Natural killer cell (primary cell): ENCODE data around the gene PCIF1. TPM values are rescaled to one million over a fixed set of nuclear protein-coding genes. Genes with fewer than 3 reads are reported as not detected.

ENCODE experiments used
- ATAC-seq, 3 donors: fragments of 150-1000 bp in 2 of 3; fragments of 200-7000 bp in 1 of 3; cut with Tn5 transposase; 1 replicate in 1 of 3; 2 replicates in 2 of 3; pipeline ENCODE4 v1.10.0; 2021; ENCODE audit warnings: mild to moderate bottlenecking in 2 of 3, moderate library complexity in 2 of 3
- DNase-seq, 2 donors: peaks; one replicate each; pipeline versions ENCODE4 v3.0.0 to v3.0.0-alpha.2; 2013 to 2021; ENCODE audit warnings: mixed read lengths in 1 of 2
- H3K27ac ChIP-seq: one replicate; pipeline ENCODE4 v1.5.1; 2013; ENCODE audit warnings: mild to moderate bottlenecking, low read length
- H3K27me3 ChIP-seq: one replicate; pipeline ENCODE4 v1.6.1; 2013; ENCODE audit warnings: low read length; ENCODE audit not compliant: control insufficient read depth, insufficient read depth
- H3K36me3 ChIP-seq: one replicate; pipeline ENCODE4 v1.6.1; 2013; ENCODE audit warnings: low read length; ENCODE audit not compliant: control insufficient read depth, insufficient read depth
- H3K4me1 ChIP-seq: one replicate; pipeline ENCODE4 v1.6.1; 2013; ENCODE audit warnings: low read length; ENCODE audit not compliant: control insufficient read depth, insufficient read depth
- H3K4me3 ChIP-seq: one replicate; pipeline ENCODE4 v1.5.1; 2013; ENCODE audit warnings: low read length
- H3K9me3 ChIP-seq: one replicate; pipeline ENCODE4 v1.6.1; 2013; ENCODE audit warnings: low read length; ENCODE audit not compliant: control insufficient read depth, insufficient read depth
- H3K27ac Mint-ChIP-seq, 2 donors: one replicate each; pipeline ENCODE4 v1.8.0; 2022; ENCODE audit warnings: mild to moderate bottlenecking in 2 of 2, mixed read lengths in 2 of 2, moderate library complexity in 1 of 2
- H3K27me3 Mint-ChIP-seq, 2 donors: one replicate each; pipeline ENCODE4 v1.8.0; 2022; ENCODE audit warnings: low read depth in 2 of 2, mixed read lengths in 2 of 2
- H3K36me3 Mint-ChIP-seq: one replicate; pipeline ENCODE4 v1.8.0; 2022; ENCODE audit warnings: mixed read lengths
- H3K4me1 Mint-ChIP-seq, 2 donors: one replicate each; pipeline ENCODE4 v1.8.0; 2022; ENCODE audit warnings: mixed read lengths in 2 of 2
- H3K4me3 Mint-ChIP-seq: one replicate; pipeline ENCODE4 v1.8.0; 2022; ENCODE audit warnings: mild to moderate bottlenecking, moderate library complexity, mixed read lengths
- H3K9me3 Mint-ChIP-seq, 2 donors: one replicate each; pipeline ENCODE4 v1.8.0; 2022; ENCODE audit warnings: mixed read lengths in 2 of 2
- WGBS: methylation state at CpG from one replicate; pipeline ENCODE4 v1.1.7; 2013; ENCODE audit warnings: missing lambda C conversion rate; ENCODE audit not compliant: insufficient coverage; 5-methylcytosine and 5-hydroxymethylcytosine counted together
- intact Hi-C: fragments of 100-400 bp; cut with micrococcal nuclease; formaldehyde crosslinking; loops from one replicate; pipeline ENCODE4 v1.14.2; 2022
- total RNA-seq, 4 donors: library from RNA; stranded (reverse); fragments of 120-200 nt in 1 of 4; gene quantifications; one replicate each; pipeline versions ENCODE4 v1.2.3 to v1.2.4, GENCODE V29; 2013 to 2022
- TF ChIP-seq, protein P1 (sequence below): fragments of 200-600 bp; IDR thresholded peaks from one replicate; pipeline ENCODE4 v1.8.0; 2022; ENCODE audit warnings: antibody characterized with exemption

Gene PCIF1
- total RNA-seq, 3 donors from 2014 or later (not counting 1 experiment from before 2014, with no cell fraction given) = 72.0 to 85.1 (median 73.3) TPM

DNA sequence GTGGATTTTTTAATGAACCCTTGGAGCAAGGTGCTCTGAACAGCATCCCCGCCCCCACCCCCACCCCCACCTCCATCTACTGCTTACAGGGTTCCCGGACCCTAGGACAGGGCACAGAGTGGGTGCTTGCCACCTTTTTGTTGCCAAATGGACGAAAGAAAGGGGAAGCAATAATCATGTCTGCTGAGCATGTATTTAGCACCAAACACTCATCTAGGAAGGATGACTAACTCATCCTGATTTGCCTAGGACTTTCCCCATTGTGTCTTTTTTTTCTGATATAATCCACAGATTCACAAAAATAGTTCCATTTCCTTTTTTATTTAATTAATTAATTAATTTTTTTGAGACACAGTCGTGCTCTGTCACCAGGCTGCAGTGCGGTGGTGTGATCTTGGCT is 21.4 kb upstream of the PCIF1 start:
- Histone ChIP-seq H3K27me3 (peaks cover 10% of the 10 kb centered on the region), H3K36me3 (no peaks in the 10 kb centered on the region), H3K27ac (no peak overlapping the region), H3K4me3 (no peak overlapping the region), H3K4me1 (peaks cover 23% of the 10 kb centered on the region), H3K9me3 (no peaks in the 10 kb centered on the region)
- Mint-ChIP-seq H3K4me3 (no peak overlapping the region), H3K27me3 (peaks cover 8 to 10% of the 10 kb centered on the region in 2 donors), H3K9me3 (no peaks in the 10 kb centered on the region), H3K36me3 (no peaks in the 10 kb centered on the region), H3K27ac (no peak overlapping the region), H3K4me1 (peaks cover 9 to 16% of the 10 kb centered on the region in 2 donors)
- ATAC-seq (no peak), DNase-seq (no peak)
- 85% methylated on average over 4 of the region's 5 CpGs for WGBS
- intact Hi-C loops = no loop called here
- TF ChIP-seq, protein P1, sequence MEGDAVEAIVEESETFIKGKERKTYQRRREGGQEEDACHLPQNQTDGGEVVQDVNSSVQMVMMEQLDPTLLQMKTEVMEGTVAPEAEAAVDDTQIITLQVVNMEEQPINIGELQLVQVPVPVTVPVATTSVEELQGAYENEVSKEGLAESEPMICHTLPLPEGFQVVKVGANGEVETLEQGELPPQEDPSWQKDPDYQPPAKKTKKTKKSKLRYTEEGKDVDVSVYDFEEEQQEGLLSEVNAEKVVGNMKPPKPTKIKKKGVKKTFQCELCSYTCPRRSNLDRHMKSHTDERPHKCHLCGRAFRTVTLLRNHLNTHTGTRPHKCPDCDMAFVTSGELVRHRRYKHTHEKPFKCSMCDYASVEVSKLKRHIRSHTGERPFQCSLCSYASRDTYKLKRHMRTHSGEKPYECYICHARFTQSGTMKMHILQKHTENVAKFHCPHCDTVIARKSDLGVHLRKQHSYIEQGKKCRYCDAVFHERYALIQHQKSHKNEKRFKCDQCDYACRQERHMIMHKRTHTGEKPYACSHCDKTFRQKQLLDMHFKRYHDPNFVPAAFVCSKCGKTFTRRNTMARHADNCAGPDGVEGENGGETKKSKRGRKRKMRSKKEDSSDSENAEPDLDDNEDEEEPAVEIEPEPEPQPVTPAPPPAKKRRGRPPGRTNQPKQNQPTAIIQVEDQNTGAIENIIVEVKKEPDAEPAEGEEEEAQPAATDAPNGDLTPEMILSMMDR = no peak

DNA sequence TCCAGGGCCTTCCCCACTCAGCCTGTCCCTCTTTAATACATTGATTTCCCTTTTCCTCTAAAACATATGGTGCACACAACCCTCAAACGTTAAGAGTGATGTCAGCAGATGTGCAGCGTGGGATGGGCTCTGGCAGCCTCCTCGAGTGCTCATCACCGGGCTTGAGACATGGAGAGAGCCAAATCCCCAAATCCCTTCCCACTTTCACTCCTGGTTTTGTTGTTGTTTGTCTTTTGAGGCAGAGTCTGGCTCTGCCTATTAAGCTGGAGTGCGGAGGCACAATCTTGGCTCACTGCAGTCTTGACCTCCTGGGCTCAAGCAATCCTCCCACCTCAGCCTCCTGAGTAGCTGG is 16.7 kb upstream of the PCIF1 start:
- no peak overlapping the region for H3K27ac ChIP-seq
- H3K36me3 ChIP-seq = no peaks in the 10 kb centered on the region
- Mint-ChIP-seq H3K27ac (no peak overlapping the region), H3K27me3 (peaks cover 23 to 30% of the 10 kb centered on the region in 2 donors), H3K9me3 (no peaks in the 10 kb centered on the region), H3K4me3 (no peak overlapping the region), H3K4me1 (no peaks in the 10 kb centered on the region), H3K36me3 (no peaks in the 10 kb centered on the region)
- no peak overlapping the region for H3K4me3 ChIP-seq
- H3K27me3 ChIP-seq = peaks cover 6% of the 10 kb centered on the region
- 84% methylated on average over 5 of the region's 5 CpGs for WGBS
- no peak for ATAC-seq
- TF ChIP-seq, protein P1 = no peak
- intact Hi-C loops = no loop called here
- DNase-seq = no peak
- no peaks in the 10 kb centered on the region for H3K4me1 ChIP-seq
- no peaks in the 10 kb centered on the region for H3K9me3 ChIP-seq

DNA sequence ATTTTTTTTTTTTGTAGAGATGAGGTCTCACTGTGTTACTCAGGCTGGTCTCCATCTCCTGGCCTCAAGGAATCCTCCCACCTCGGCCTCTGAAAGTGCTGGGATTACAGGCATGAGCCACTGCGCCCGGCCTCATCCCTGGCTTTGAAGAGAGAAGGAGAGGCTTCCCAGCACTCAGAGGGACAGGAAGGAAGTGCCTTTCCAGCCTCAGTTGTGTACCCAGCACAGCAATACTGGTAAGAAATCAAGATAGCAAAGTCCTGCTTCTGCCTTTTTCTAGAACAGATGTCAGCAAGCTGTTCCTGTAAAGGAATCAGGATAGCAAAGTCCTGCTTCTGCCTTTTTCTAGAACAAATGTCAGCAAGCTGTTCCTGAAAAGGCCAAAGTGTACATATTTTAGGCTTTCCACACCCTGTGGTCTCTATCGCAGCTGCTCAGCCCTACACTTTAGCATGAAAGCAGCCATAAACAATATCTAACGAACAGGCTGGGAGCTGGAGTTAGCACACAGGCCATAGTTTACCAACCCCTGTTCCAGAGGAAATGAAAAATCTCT is 16.2 kb upstream of the PCIF1 start:
- H3K27ac ChIP-seq = no peak overlapping the region
- no peak overlapping the region for H3K4me3 ChIP-seq
- H3K27me3 Mint-ChIP-seq = peaks cover 23 to 30% of the 10 kb centered on the region in 2 donors
- ATAC-seq (no peak), DNase-seq (no peak)
- H3K27me3 ChIP-seq = peaks cover 6% of the 10 kb centered on the region
- WGBS = 83% methylated on average over 5 of the region's 5 CpGs
- no peak overlapping the region for H3K4me3 Mint-ChIP-seq
- no peak overlapping the region for H3K27ac Mint-ChIP-seq
- H3K9me3 ChIP-seq = no peaks in the 10 kb centered on the region
- H3K36me3 Mint-ChIP-seq = no peaks in the 10 kb centered on the region
- no peaks in the 10 kb centered on the region for H3K4me1 Mint-ChIP-seq
- H3K36me3 ChIP-seq = no peaks in the 10 kb centered on the region
- TF ChIP-seq, protein P1 = no peak
- intact Hi-C loops = no loop called here
- H3K4me1 ChIP-seq = no peaks in the 10 kb centered on the region
- H3K9me3 Mint-ChIP-seq = no peaks in the 10 kb centered on the region
